Left ventricle myocardium superior (tissue), 1 donor: ENCODE measurements around the gene CHRNB1. TPM values are rescaled to one million over a fixed set of nuclear protein-coding genes. Genes with fewer than 3 reads are reported as not detected.
"Not testable (repeated sequence)": the region's sequence is repeated elsewhere in the genome, so short reads cannot be mapped to it uniquely, and the experiment has no call there.

ENCODE experiments used
- ATAC-seq: fragments of 200-7000 bp; cut with Tn5 transposase; one replicate; pipeline ENCODE4 v1.9.1; 2020; ENCODE audit warnings: mild to moderate bottlenecking, moderate library complexity
- DNase-seq: peaks from one replicate; pipeline ENCODE4 v3.0.0-alpha.2; 2020
- intact Hi-C: fragments of 100-400 bp; cut with micrococcal nuclease; formaldehyde crosslinking; loops from one replicate; pipeline ENCODE4 v1.11.0; 2022
- total RNA-seq: library from RNA; stranded (reverse); fragmentation: NEBNext Ultra II Directional; extraction: Animal tissue kit (Norgen Biotek cat#: 25700); gene quantifications from one replicate; pipeline ENCODE4 v1.2.1, GENCODE V29; 2021
- donor health status: DM: no; HTN: yes; CAD: no; lungs with severe emphysema.

The CHRNB1 gene
- total RNA-seq, 1 donor from 2014 or later = 9.6 TPM

GRCh38 chr17:7478276-7479212 lies 33.7 kb downstream of the CHRNB1 start:
- intact Hi-C loops = no loop called here
- ATAC-seq = peak; percentile 30
- DNase-seq = peak; percentile 74

- DNase-seq = peak; percentile 85
- intact Hi-C loops = no loop called here
- peak; percentile 9 for ATAC-seq
Measured at GRCh38 chr17:7479213-7480088, 34.6 kb downstream of the CHRNB1 start, which contains the start of gene ZBTB4. Gene ZBTB4 (minus strand): TSS chr17:7479631. CDS start chr17:7466801, 12,830 bp downstream.

- DNase-seq = no peak
- ATAC-seq = no peak
- intact Hi-C loops = no loop called here
Measured at GRCh38 chr17:7480089-7480384, 35.2 kb downstream of the CHRNB1 start.

GRCh38 chr17:7481275-7481674 lies 36.4 kb downstream of the CHRNB1 start, which contains the start of gene SLC35G6:
Gene SLC35G6 (plus strand): TSS chr17:7481446. CDS start chr17:7481517, 71 bp downstream.
- DNase-seq, ATAC-seq: not testable (repeated sequence)

GRCh38 chr17:7481842-7482741 lies 37.2 kb downstream of the CHRNB1 start:
- ATAC-seq, intact Hi-C loops, DNase-seq: not testable (repeated sequence)

More at GRCh38 chr17:7481275-7481674, 36.4 kb downstream of the CHRNB1 start, which contains the start of gene SLC35G6:
- intact Hi-C loops = not testable (repeated sequence)

- intact Hi-C loops, ATAC-seq, DNase-seq: not testable (repeated sequence)
Measured at GRCh38 chr17:7482742-7483088, 37.9 kb downstream of the CHRNB1 start.

GRCh38 chr17:7483255-7484066 lies 38.6 kb downstream of the CHRNB1 start:
- peak; percentile 95 for DNase-seq
- peak; percentile 72 for ATAC-seq
- intact Hi-C loops = no loop called here

GRCh38 chr17:7484067-7484918 lies 39.4 kb downstream of the CHRNB1 start, which contains the start of gene POLR2A:
Gene POLR2A (plus strand): TSS chr17:7484366.
- DNase-seq = peak; percentile 99
- intact Hi-C loops = no loop called here
- ATAC-seq = peak; percentile 83

- no peak for ATAC-seq
- intact Hi-C loops = no loop called here
Measured at GRCh38 chr17:7484919-7485377, 40.1 kb downstream of the CHRNB1 start.

DNA sequence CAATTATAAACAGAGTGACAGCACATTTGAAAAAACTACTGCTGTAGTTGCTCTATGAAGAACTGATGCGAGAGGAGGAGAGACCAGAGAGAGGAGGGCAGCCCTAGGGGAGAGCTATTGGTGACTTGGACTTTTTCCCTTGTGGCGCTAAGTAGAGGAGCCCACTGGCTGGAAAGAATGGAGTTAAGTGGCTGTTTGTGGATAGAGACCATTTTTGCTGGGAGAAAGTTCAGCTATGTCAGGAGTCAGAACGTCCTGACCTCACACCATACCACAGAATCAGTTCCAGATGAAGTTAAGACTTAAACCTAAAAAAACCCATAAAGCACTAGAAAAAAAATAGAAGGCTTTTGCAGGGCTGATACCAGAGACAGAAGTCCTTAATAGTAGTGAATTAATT lies 41.3 kb downstream of the CHRNB1 start:
- intact Hi-C loops = no loop called here
- no peak for DNase-seq
- ATAC-seq = no peak

More at GRCh38 chr17:7484919-7485377, 40.1 kb downstream of the CHRNB1 start:
- DNase-seq = no peak

GRCh38 chr17:7490144-7490543 lies 45.3 kb downstream of the CHRNB1 start:
- DNase-seq = no peak
- intact Hi-C loops = no loop called here
- no peak for ATAC-seq

- ATAC-seq = no peak
- intact Hi-C loops = no loop called here
- DNase-seq = no peak
Measured at GRCh38 chr17:7491583-7491982, 46.7 kb downstream of the CHRNB1 start.

DNA sequence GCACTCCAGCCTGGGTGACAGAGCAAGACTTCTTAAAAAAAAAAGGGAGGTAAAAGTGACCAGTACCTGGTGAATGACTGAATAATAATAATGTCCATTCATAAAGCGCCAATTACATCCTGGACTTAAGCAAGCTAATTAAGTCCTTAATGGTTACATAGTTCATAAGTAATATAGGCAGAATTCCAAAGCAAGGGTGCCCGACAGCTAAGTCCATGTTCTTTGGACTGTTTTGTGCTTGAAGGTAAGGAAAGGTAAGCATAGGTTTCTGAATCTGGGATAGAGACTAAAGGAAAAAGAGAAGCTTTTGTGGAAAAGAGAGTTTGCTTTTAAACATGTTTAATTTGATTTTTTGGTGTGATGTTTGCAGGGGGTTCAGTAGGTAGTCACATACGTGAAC lies 49.1 kb downstream of the CHRNB1 start:
- ATAC-seq (no peak), DNase-seq (no peak)
- intact Hi-C loops = no loop called here

DNA sequence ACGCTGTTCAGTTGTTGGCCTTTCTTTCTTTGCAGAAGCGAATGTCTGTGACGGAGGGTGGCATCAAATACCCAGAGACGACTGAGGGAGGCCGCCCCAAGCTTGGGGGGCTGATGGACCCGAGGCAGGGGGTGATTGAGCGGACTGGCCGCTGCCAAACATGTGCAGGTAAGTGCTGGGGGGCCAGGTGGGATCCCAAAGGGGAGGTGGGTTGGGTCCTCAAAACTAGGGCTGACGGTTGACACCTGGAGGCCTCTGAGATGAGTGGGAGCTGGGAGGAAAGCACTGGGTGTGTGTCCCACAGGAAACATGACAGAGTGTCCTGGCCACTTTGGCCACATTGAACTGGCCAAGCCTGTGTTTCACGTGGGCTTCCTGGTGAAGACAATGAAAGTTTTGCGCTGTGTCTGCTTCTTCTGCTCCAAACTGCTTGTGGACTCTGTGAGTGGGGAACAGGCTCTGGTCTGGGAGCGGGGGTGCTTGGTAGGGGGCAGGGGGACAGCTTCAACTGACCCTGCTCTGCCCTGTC lies 51.1 kb downstream of the CHRNB1 start:
- DNase-seq = no peak
- peak; percentile 22 for ATAC-seq
- intact Hi-C loops = no loop called here

DNA sequence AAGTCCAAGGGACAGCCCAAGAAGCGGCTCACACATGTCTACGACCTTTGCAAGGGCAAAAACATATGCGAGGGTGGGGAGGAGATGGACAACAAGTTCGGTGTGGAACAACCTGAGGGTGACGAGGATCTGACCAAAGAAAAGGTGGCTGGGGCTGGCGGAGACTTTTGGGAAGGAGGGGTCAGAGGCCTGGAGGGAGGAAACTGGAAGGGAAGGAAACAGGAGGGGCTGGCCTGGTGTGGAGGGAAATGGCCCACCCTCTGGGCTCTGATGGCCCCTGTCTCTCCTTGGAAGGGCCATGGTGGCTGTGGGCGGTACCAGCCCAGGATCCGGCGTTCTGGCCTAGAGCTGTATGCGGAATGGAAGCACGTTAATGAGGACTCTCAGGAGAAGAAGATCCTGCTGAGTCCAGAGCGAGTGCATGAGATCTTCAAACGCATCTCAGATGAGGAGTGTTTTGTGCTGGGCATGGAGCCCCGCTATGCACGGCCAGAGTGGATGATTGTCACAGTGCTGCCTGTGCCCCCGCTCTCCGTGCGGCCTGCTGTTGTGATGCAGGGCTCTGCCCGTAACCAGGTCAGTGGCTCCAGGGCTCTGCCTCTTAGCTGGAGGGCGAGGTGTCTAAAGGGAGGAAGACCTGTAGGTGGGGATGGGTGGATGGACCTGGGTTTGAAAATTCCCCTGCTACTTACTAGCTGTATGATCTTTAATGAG lies 51.8 kb downstream of the CHRNB1 start:
- DNase-seq (no peak), ATAC-seq (peak; percentile 72)
- intact Hi-C loops = no loop called here

GRCh38 chr17:7497228-7497627 lies 52.4 kb downstream of the CHRNB1 start:
- intact Hi-C loops = no loop called here
- no peak for DNase-seq

More at GRCh38 chr17:7497228-7497627, 52.4 kb downstream of the CHRNB1 start:
- peak; percentile 47 for ATAC-seq
